ENCODE results near the gene PLS1. TPM values are rescaled to one million over a fixed set of nuclear protein-coding genes. Genes with fewer than 3 reads are reported as not detected.
"Not testable (repeated sequence)": the region's sequence is repeated elsewhere in the genome, so short reads cannot be mapped to it uniquely, and the experiment has no call there.

Gene PLS1
- total RNA-seq, 1 experiment from 2014 or later: 20.1 TPM

DNA sequence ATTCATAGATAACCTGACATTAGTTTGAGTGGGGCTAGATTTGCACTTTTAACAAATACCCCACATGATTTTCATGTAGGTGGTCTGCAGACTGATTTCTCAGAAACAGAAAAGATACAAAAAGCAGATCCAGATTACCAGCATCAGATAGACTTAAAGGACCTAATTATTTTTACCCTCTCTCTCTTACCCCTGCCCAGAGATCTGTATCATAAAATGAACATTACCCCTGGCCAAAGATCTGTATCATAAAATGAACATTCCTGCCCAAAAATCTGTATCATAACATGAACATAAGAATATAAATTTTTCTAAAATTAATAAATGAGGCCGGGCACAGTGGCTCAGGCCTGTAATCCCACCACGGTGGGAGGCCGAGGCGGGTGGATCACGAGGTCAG lies 113.0 kb downstream of the PLS1 start:
- H4K20me1 ChIP-seq (ENCODE audit: low read length): no peaks in the 10 kb centered on the region
- no peak for ATAC-seq
- CTCF ChIA-PET: no interaction called here
- no peak overlapping the region for H3K9ac ChIP-seq (ENCODE audit: low read length)
- H3K27me3 ChIP-seq (ENCODE audit: low read length): no peaks in the 10 kb centered on the region
- POLR2A ChIA-PET (ENCODE audit: unreplicated experiment): no interaction called here
- no TSS peak for BruUV-seq (replicated peaks)
- intact Hi-C loops (cut with micrococcal nuclease): no loop called here
- no peak overlapping the region for H3K4me2 ChIP-seq (ENCODE audit: low read length)
- no peaks in the 10 kb centered on the region for H3K36me3 ChIP-seq (ENCODE audit: low read depth, low read length)
- no peak overlapping the region for H3K4me3 ChIP-seq (ENCODE audit: low read length)
- H3K4me1 ChIP-seq (ENCODE audit: insufficient read depth, low read length): no peaks in the 10 kb centered on the region
- H3K9me3 ChIP-seq (ENCODE audit: low read length): no peaks in the 10 kb centered on the region
- no peak overlapping the region for H2AFZ ChIP-seq (ENCODE audit: low read length)
- H3K9me2 ChIP-seq (replicated peaks; ENCODE audit: low read length): no peaks in the 10 kb centered on the region
- TF ChIP-seq EZH2 (IDR thresholded peaks at IDR 0.05; ENCODE audit: low read length, unreplicated experiment) (no peak), EZH2phosphoT487 (IDR thresholded peaks at IDR 0.05; ENCODE audit: borderline replicate concordance, low read length) (no peak)
- TF ChIP-seq, protein P1, sequence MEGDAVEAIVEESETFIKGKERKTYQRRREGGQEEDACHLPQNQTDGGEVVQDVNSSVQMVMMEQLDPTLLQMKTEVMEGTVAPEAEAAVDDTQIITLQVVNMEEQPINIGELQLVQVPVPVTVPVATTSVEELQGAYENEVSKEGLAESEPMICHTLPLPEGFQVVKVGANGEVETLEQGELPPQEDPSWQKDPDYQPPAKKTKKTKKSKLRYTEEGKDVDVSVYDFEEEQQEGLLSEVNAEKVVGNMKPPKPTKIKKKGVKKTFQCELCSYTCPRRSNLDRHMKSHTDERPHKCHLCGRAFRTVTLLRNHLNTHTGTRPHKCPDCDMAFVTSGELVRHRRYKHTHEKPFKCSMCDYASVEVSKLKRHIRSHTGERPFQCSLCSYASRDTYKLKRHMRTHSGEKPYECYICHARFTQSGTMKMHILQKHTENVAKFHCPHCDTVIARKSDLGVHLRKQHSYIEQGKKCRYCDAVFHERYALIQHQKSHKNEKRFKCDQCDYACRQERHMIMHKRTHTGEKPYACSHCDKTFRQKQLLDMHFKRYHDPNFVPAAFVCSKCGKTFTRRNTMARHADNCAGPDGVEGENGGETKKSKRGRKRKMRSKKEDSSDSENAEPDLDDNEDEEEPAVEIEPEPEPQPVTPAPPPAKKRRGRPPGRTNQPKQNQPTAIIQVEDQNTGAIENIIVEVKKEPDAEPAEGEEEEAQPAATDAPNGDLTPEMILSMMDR (conservative IDR thresholded peaks at IDR 0.05; ENCODE audit: low read depth, low read length): no peak
- H3F3A ChIP-seq (ENCODE audit: low read length, unreplicated experiment): no peaks in the 10 kb centered on the region
- no peak for DNase-seq
- no peak overlapping the region for H3K27ac ChIP-seq (ENCODE audit: low read length)
- no peaks in the 10 kb centered on the region for H3K79me2 ChIP-seq (ENCODE audit: low read length)

DNA sequence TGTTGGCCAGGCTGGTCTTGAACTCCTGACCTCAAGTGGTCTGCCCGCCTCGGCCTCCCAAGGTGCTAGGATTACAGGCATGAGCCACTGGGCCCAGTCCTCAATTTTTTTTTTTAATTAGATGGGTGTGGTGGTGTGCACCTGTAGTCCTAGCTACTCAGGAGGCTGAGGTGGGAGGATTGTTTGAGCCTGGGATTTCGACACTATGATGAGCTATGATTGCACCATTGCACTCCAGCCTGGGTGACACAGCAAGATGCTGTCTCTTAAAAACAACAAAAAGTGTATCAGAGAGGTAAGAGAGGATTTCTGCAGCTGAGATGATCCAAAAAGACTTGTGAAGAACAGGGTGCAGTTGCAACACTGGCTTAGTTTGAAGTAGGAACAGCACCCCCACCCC lies 118.7 kb downstream of the PLS1 start:
- H3K27ac ChIP-seq (ENCODE audit: low read length); H3K9me3 ChIP-seq (ENCODE audit: low read length); H2AFZ ChIP-seq (ENCODE audit: low read length); H3K79me2 ChIP-seq (ENCODE audit: low read length); H3F3A ChIP-seq (ENCODE audit: low read length, unreplicated experiment); ATAC-seq; H3K27me3 ChIP-seq (ENCODE audit: low read length); CTCF ChIA-PET; H3K4me1 ChIP-seq (ENCODE audit: insufficient read depth, low read length); H3K9ac ChIP-seq (ENCODE audit: low read length); POLR2A ChIA-PET (ENCODE audit: unreplicated experiment); H3K4me2 ChIP-seq (ENCODE audit: low read length); H3K36me3 ChIP-seq (ENCODE audit: low read depth, low read length); H3K9me2 ChIP-seq (replicated peaks; ENCODE audit: low read length); intact Hi-C loops (cut with micrococcal nuclease); DNase-seq; H3K4me3 ChIP-seq (ENCODE audit: low read length); BruUV-seq (replicated peaks); H4K20me1 ChIP-seq (ENCODE audit: low read length): not testable (repeated sequence)

DNA sequence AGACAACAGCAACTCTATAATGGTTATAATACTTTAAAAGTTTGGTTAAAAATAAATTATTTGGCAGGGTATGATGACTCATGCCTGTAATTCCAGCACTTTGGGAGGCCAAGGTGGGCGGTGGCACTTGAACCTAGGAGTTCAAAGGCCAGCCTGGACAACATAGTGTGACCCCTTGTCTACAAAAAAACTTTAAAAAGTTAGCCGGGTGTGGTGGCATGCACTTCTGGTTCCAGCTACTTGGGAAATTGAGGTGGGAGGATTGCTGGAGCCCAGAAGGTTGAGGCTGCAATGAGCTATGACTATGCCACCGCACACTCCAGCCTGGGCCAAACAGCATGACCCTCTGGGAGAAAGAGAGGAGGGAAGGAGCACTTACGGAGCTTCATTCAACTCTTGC lies 119.9 kb downstream of the PLS1 start:
- Histone ChIP-seq H2AFZ (ENCODE audit: low read length) (no peak overlapping the region), H3K9me3 (ENCODE audit: low read length) (no peaks in the 10 kb centered on the region), H3K4me2 (ENCODE audit: low read length) (no peak overlapping the region), H3K9ac (ENCODE audit: low read length) (no peak overlapping the region), H3K4me1 (ENCODE audit: insufficient read depth, low read length) (no peaks in the 10 kb centered on the region), H3F3A (ENCODE audit: low read length, unreplicated experiment) (no peaks in the 10 kb centered on the region), H3K36me3 (ENCODE audit: low read depth, low read length) (no peaks in the 10 kb centered on the region), H4K20me1 (ENCODE audit: low read length) (no peaks in the 10 kb centered on the region), H3K9me2 (replicated peaks; ENCODE audit: low read length) (no peaks in the 10 kb centered on the region), H3K27me3 (ENCODE audit: low read length) (no peaks in the 10 kb centered on the region), H3K4me3 (ENCODE audit: low read length) (no peak overlapping the region), H3K79me2 (ENCODE audit: low read length) (no peaks in the 10 kb centered on the region), H3K27ac (ENCODE audit: low read length) (no peak overlapping the region)
- no peak for ATAC-seq
- no peak for TF ChIP-seq EZH2 (IDR thresholded peaks at IDR 0.05; ENCODE audit: low read length, unreplicated experiment)
- TF ChIP-seq, protein P1 (conservative IDR thresholded peaks at IDR 0.05; ENCODE audit: low read depth, low read length): no peak
- TF ChIP-seq EZH2phosphoT487 (IDR thresholded peaks at IDR 0.05; ENCODE audit: borderline replicate concordance, low read length): no peak
- ChIA-PET POLR2A (ENCODE audit: unreplicated experiment) (no interaction called here), CTCF (no interaction called here)
- intact Hi-C loops (cut with micrococcal nuclease): no loop called here
- no peak for DNase-seq
- no TSS peak for BruUV-seq (replicated peaks)
